Left ventricle myocardium superior (tissue), 1 donor: Measurements from ENCODE around the gene NR1H2. TPM values are rescaled to one million over a fixed set of nuclear protein-coding genes. Genes with fewer than 3 reads are reported as not detected.

Experiments used
- ATAC-seq: fragments of 200-7000 bp; cut with Tn5 transposase; one replicate; pipeline ENCODE4 v1.9.1; 2020; ENCODE audit warnings: mild to moderate bottlenecking, moderate library complexity
- DNase-seq: peaks from one replicate; pipeline ENCODE4 v3.0.0-alpha.2; 2020
- intact Hi-C: fragments of 100-400 bp; cut with micrococcal nuclease; formaldehyde crosslinking; loops from one replicate; pipeline ENCODE4 v1.11.0; 2022
- total RNA-seq: library from RNA; stranded (reverse); fragmentation: NEBNext Ultra II Directional; extraction: Animal tissue kit (Norgen Biotek cat#: 25700); gene quantifications from one replicate; pipeline ENCODE4 v1.2.1, GENCODE V29; 2021
- donor health status: DM: no; HTN: yes; CAD: no; lungs with severe emphysema.

Gene NR1H2
- total RNA-seq, 1 donor from 2014 or later, result 76.5 TPM

GRCh38 chr19:50417111-50418081 lies 41.1 kb downstream of the NR1H2 start:
- DNase-seq (no peak), ATAC-seq (no peak)
- intact Hi-C loops, result no loop called here

DNA sequence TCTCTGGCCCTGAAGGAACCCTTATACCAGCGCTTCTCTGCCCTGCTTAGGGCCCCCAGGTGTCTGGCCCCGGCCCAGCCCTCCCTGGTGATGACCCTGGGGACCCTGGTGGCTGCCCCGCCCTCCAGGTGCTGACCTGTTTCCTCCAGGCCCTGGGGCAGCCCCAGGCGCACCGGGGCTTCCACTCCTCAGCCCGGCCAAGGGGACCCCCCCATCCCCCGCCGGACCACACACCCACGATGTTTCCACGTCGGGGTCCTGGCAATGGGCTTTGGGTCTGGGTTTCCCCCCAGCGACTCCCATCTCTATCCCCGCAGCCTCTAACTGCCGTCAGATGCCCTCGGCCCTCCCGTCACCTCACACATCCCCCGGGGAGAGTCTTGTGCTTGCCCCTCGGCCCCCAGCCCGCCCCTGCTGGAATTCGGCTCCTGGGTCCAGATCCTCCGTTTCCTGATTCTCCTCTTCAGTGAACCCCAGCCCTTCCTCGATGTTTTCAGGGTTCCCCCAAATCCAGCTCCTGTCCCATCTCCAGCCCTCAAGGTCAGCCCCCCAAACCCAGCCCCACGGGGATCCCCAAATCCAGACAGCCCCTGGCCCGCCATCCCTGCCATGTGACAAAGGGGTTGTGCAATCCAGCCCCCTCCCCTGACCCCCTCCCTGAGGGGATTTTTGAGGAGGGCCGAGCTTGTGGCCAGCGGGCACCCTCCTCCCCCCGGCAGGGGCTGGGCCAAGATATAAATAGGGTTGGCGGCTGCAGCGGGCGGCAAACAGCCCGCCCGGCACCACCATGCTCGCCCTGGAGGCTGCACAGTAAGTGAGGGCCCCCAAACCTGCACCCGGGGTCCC lies 42.1 kb downstream of the NR1H2 start, which contains the start of gene SPIB:
Gene SPIB, plus strand, starts transcription at position 763 of the 846 bp plus-strand sequence. Its CDS starts 25 bp downstream, at position 788.
- DNase-seq (no peak), ATAC-seq (peak; percentile 34)
- intact Hi-C loops, result no loop called here

GRCh38 chr19:50419022-50419579 lies 42.8 kb downstream of the NR1H2 start:
- ATAC-seq, result no peak
- intact Hi-C loops, result no loop called here
- DNase-seq, result no peak

DNA sequence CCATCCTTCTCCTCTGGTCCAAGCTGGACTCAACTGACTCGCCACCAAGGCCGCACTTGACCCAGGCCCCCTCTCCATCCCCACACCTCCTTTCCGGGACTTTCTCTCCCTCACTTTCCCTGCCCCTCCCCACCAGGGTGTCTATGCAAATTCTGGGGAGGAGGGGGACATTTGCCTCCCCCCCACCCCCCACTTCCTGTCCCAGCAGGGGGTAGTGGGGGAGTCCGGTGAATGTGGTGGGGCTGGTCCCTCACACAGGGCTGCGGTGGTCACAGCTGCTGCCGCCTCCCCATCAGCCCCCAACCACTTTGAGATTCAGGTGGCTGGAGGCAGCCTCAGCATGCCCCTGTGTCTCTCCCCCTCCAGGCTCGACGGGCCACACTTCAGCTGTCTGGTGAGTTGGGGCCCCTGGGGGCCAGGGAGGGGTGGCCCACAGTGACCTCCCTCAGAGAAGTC lies 43.4 kb downstream of the NR1H2 start:
- intact Hi-C loops, result no loop called here
- ATAC-seq (no peak), DNase-seq (no peak)

DNA sequence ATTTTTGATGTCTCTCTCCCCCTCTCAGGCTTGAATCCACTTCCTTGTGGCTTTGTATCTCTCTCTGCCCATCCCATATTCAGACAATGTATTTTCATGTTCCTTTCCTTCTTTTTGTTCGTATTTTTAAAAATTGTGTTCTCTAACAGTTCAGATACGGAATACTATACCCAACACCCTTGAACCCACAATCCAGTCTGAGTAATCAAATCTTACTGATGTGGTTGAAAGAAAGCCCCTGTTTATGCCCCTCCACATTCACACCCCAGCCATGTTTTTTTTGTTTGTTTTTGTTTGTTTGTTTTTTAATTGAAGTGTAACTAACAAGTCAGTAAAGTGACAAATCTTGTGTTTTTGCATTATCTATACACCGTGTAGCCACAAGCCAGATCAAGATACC lies 43.9 kb downstream of the NR1H2 start:
- DNase-seq (no peak), ATAC-seq (no peak)
- intact Hi-C loops, result no loop called here

GRCh38 chr19:50420808-50421207 lies 44.6 kb downstream of the NR1H2 start:
- intact Hi-C loops, result no loop called here
- no peak for ATAC-seq
- DNase-seq, result no peak

DNA sequence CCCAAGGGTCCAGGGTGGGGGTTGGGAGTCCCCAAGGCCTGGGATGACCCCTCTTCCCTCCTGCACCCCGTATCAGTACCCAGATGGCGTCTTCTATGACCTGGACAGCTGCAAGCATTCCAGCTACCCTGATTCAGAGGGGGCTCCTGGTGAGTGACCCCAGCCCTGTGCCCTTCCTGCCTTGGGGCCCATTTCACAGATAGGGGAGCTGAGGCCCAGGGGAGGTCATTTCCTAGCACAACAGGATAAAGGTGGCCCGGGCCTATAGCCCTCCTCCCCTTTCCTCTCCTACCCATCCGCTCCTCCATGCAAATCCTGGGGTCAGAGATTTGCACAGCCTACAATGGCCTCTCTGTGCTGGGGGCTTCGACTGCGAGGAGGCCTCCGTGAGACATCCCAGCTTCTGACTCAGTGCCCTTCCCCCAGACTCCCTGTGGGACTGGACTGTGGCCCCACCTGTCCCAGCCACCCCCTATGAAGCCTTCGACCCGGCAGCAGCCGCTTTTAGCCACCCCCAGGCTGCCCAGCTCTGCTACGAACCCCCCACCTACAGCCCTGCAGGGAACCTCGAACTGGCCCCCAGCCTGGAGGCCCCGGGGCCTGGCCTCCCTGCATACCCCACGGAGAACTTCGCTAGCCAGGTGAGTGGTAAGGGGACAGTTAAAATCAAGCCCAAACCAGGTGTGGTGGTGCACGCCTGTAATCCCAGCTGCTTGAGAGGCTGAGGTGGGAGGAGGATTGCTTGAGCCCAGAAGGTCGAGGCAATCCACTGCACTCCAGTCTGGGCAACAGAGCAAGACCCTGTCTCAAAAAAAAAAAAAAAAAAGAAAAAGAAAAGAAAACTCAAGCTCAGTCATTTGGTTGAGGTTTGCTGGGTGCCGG lies 46.4 kb downstream of the NR1H2 start:
- no peak for ATAC-seq
- intact Hi-C loops, result no loop called here

GRCh38 chr19:50423279-50424113 lies 47.2 kb downstream of the NR1H2 start:
- intact Hi-C loops, result no loop called here
- no peak for ATAC-seq
- DNase-seq, result no peak

More for the DNA sequence above, 46.4 kb downstream of the NR1H2 start:
- DNase-seq, result no peak

GRCh38 chr19:50425581-50425980 lies 49.3 kb downstream of the NR1H2 start:
- no peak for DNase-seq
- no peak for ATAC-seq
- intact Hi-C loops, result no loop called here

- no peak for ATAC-seq
- no peak for DNase-seq
- intact Hi-C loops, result no loop called here
Measured at GRCh38 chr19:50427318-50427925, 51.2 kb downstream of the NR1H2 start.

DNA sequence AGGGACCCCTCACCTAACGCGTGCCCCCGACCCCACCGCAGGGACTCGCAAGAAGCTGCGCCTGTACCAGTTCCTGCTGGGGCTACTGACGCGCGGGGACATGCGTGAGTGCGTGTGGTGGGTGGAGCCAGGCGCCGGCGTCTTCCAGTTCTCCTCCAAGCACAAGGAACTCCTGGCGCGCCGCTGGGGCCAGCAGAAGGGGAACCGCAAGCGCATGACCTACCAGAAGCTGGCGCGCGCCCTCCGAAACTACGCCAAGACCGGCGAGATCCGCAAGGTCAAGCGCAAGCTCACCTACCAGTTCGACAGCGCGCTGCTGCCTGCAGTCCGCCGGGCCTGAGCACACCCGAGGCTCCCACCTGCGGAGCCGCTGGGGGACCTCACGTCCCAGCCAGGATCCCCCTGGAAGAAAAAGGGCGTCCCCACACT lies 51.8 kb downstream of the NR1H2 start:
- intact Hi-C loops, result no loop called here
- DNase-seq, result peak; percentile 89
- ATAC-seq, result peak; percentile 63

- ATAC-seq (no peak), DNase-seq (no peak)
- intact Hi-C loops, result no loop called here
Measured at GRCh38 chr19:50428772-50429463, 52.7 kb downstream of the NR1H2 start.

DNA sequence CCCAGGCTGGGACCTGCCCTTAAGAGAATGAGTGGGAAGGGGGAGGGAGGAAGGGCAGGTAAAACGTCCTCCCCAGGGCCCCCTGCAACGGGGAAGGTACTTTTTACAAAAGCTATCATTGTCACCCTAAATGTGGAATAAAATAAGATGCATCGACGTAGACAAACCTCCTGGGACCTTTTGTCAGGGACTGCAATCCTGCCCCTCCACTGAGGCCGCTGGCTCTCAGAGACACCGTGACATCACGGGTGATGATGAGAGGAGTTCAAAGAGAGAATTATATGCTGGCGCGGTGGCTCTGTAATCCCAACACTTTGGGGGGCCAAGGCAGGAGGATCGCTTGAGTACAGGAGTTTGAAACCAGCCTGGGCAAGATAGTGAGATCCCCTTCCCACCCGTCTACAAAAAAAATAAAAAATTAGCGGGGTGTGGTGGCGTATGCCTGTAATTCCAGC lies 54.7 kb downstream of the NR1H2 start:
- intact Hi-C loops, result no loop called here
- no peak for ATAC-seq
- DNase-seq, result no peak

GRCh38 chr19:50431343-50432220 lies 55.3 kb downstream of the NR1H2 start:
- ATAC-seq (peak; percentile 94), DNase-seq (peak; percentile 90)
- intact Hi-C loops, result no loop called here

DNA sequence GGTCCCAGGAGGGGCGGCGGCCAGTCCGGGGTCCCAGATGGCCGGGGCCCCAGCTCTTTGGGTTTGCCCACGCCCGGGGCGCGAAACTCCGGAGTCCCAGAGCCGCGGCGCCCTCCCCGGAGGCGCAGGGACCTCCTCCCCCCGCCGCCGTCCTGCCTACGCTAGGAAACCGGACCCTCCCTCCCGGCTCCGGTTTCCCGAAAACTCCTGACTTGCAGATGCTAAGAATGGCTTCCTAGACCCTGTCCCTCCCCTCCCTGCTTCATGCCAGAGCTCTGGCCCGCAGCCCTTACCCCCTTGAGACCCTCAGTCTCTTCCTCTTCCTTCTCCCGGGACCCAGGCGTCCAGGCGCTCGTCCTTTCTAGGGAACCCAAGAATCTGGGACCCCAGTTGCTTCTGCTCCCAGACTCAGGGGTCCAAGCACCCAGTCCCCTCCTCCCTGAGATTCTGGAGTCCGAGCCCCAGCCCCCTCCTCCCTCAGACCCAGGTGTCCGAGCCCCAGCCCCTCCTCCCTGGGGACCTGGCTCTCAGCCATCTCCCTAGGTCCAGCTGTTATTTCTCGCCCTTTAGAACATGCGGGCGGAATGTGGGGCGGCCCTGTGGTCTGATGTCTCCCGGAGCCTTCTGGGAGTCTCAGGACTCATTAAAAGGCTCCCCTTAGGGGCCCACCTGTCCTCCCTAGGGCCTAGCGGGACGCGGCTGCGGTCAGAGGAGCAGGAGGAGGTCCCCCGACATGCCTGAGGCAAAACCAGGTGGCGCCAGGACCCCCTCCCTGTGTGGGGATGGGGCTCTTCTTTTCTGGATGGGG lies 56.2 kb downstream of the NR1H2 start, which contains the start of gene MYBPC2:
Gene MYBPC2, plus strand, starts transcription at position 672 of the 808 bp plus-strand sequence. Its CDS starts 62 bp downstream, at position 734.
- DNase-seq (no peak), ATAC-seq (peak; percentile 3)
- intact Hi-C loops, result no loop called here
